Measurements from ENCODE around the gene ZKSCAN4. TPM values are rescaled to one million over a fixed set of nuclear protein-coding genes. Genes with fewer than 3 reads are reported as not detected.
A peak's percentile ranks its signal among the peaks of the same experiment; 100 is the strongest.

The ZKSCAN4 gene
- total and polyA plus RNA-seq, 10 of the 15 experiments (the other 5 are each of a cell fraction or from before 2014, with no cell fraction given): 3.0 to 6.5 (median 5.0) TPM

GRCh38 chr6:28239636-28240035, 12.4 kb downstream of the ZKSCAN4 start (continued):
- TF ChIP-seq E4F1 (IDR thresholded peaks at IDR 0.05; ENCODE audit: borderline replicate concordance, partially characterized antibody): no peak
- TF ChIP-seq FOXK2 (IDR thresholded peaks at IDR 0.05): peak; percentile 58; the same call in 1 of the 2 replicates
- peak; percentile 75 for TF ChIP-seq SKIL (IDR thresholded peaks at IDR 0.05; ENCODE audit: low read depth, poor library complexity, severe bottlenecking)
- TF ChIP-seq IKZF2 (IDR thresholded peaks at IDR 0.05): peak; percentile 60 to 67; a peak in 2 of 4 replicates
- TF ChIP-seq HDGF (IDR thresholded peaks at IDR 0.05): no peak
- peak in 1 of 2 experiments; percentile 45; a peak in 1 of 4 replicates for TF ChIP-seq EP300 (IDR thresholded peaks at IDR 0.05; ENCODE audit: borderline replicate concordance in 1 of 2, control insufficient read depth in 1 of 2, low read depth in 2 of 2, low read length in 2 of 2)
- peak; percentile 11; the same call in 1 of the 2 replicates for TF ChIP-seq RUNX3 (IDR thresholded peaks at IDR 0.05; ENCODE audit: low read length)
- peak; percentile 27 for TF ChIP-seq MEF2B (IDR thresholded peaks at IDR 0.05; ENCODE audit: partially characterized antibody, poor library complexity, severe bottlenecking)

Data from GM12878 (cell line).